ENCODE data around the gene SMIM21. TPM values are rescaled to one million over a fixed set of nuclear protein-coding genes. Genes with fewer than 3 reads are reported as not detected.

The SMIM21 gene
- total and polyA plus RNA-seq, 4 donors = not detected

DNA sequence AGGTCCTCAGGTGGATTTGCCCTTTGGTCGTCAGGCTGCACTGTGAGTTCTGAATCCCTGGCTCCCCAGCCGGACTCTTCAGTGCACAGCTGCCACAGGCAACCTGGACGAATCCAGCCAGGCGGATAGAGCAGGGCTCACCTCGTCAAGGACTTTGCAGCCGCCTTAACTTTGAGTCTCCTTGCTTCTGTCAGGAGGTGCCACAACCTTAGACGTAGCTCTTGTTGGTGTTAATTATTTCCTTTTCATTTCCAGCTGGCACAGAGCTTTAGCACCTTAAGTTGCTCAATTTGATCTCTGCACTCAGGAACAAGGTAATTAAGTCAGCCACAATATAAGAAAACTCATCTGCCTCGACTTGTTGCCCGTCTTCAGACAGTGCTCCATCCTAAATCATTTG is 17.7 kb downstream of the SMIM21 start:
- intact Hi-C loops (cut with DNase I) = no loop called here
- Histone ChIP-seq H3K4me3 (ENCODE audit: low read length in 2 of 2) (no peak overlapping the region), H3K9me3 (ENCODE audit: control insufficient read depth, low read length) (no peaks in the 10 kb centered on the region), H3K4me1 (ENCODE audit: control insufficient read depth in 1 of 2, insufficient read depth in 2 of 2, low read length in 2 of 2) (no peaks in the 10 kb centered on the region), H3K27ac (ENCODE audit: low read depth in 1 of 2, low read length in 2 of 2) (no peak overlapping the region), H3K27me3 (ENCODE audit: control insufficient read depth in 1 of 2, insufficient read depth in 2 of 2, low read length in 1 of 2) (no peaks in the 10 kb centered on the region), H3K36me3 (ENCODE audit: control insufficient read depth in 1 of 2, insufficient read depth in 2 of 2, low read length in 1 of 2) (no peaks in the 10 kb centered on the region)
- DNase-seq = no peak
- no peak for ATAC-seq (ENCODE audit: low FRiP score)
- WGBS, 2 donors = 85% methylated on average over 9 of the region's 9 CpGs

DNA sequence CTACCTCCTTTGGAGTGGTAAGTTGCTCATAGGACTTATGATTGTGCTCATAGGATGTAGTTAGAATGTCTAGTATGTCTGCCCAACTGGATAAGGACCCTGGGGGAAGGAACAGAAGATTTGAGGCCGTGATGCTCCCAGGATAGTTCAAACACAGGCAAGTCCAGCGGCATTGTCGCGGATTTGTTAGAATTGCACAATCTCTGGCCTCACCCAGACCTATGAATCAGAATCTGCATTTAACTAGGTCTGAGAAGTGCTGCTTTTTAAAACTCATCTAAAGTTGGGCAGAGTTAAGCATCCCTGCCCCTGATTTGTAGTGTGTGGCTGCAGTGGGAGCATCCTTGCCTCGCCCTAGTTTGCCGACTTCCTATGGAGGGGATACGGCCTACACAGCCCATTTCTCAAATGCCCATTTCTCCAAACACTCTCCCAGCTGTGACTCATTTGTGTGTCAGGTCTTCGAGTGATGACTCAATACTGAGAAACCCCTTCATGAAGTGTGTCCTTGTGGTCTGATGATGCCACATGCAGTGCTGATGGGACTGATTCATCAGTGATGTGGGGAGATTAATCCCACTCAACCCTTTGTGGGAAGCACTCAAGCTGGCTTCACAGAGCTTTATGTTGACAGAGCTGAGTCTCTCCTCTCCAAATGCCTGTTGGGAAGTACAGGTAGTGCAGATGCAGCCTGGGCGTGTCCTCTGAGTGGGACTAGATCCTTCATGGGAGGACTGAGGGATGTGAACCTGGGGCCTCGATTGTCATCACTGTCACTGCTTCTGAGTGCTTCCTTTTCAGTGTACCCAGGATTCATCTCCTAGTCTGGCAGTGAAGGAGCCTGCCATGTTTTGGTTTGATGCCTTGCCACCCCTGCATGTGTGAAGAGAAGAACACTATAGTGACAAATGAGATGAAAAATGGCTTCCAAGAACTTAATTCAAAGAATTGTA is 18.7 kb downstream of the SMIM21 start:
- Histone ChIP-seq H3K27me3 (ENCODE audit: control insufficient read depth in 1 of 2, insufficient read depth in 2 of 2, low read length in 1 of 2) (no peaks in the 10 kb centered on the region), H3K36me3 (ENCODE audit: control insufficient read depth in 1 of 2, insufficient read depth in 2 of 2, low read length in 1 of 2) (no peaks in the 10 kb centered on the region), H3K4me1 (ENCODE audit: control insufficient read depth in 1 of 2, insufficient read depth in 2 of 2, low read length in 2 of 2) (no peaks in the 10 kb centered on the region), H3K4me3 (ENCODE audit: low read length in 2 of 2) (no peak overlapping the region), H3K9me3 (ENCODE audit: control insufficient read depth, low read length) (no peaks in the 10 kb centered on the region), H3K27ac (ENCODE audit: low read depth in 1 of 2, low read length in 2 of 2) (no peak overlapping the region)
- 95 to 96% methylated on average over 10 of the region's 10 CpGs for WGBS, 2 donors
- no peak for DNase-seq
- no peak for ATAC-seq (ENCODE audit: low FRiP score)
- intact Hi-C loops (cut with DNase I) = no loop called here

DNA sequence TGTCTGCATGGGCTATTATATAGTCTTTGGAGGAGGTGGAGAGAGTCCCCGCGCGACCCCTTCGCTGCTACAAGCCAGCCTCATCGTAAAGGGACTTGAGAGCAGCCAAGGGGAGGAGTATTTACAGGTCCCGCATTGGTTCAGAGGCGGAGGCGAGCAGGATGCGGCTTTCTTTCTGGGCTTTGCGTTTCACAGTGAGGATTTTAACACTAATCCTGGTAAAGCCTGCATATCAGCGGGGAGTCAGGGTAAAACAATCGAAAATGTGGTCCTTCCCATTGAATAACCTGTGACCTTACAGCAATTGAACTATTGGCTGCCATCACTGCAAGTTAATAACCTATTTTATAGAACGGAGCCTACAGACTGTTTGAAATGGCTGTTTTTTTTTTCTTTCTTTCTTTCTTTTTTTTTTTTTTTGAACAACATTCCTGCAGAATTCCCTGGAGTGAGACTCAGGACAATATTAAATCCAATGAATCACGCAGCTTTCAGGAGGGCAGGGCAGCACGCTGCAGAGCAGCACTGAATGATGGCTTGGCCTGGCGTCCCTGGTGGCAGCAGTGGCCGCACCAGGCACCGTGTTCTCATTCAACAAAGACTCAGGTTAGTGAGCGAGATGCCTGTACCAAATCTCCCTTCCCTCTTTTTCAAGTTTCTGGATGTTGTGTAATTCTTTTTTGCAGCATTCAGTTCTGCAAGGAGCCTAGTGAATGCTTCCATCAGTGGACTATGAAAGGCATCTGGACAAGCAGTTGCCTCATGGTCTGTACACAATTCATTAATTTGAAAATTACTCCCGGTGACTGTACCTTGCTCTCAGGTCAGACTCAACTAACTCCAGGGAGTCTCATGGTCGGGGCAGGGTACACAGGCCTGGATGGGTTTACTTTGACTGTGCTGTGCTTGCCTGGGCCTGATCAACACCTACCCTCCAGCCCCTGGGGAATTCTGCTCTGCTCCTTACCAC is 19.8 kb downstream of the SMIM21 start:
- 20 to 24% methylated on average over 21 of the region's 21 CpGs for WGBS, 2 donors
- H3K9me3 ChIP-seq (ENCODE audit: control insufficient read depth, low read length) = no peaks in the 10 kb centered on the region
- no peaks in the 10 kb centered on the region for H3K4me1 ChIP-seq (ENCODE audit: control insufficient read depth in 1 of 2, insufficient read depth in 2 of 2, low read length in 2 of 2)
- H3K4me3 ChIP-seq (ENCODE audit: low read length in 2 of 2) = no peak overlapping the region
- ATAC-seq (ENCODE audit: low FRiP score) (no peak), DNase-seq (peak in 1 of 2 donors; percentile 70)
- H3K36me3 ChIP-seq (ENCODE audit: control insufficient read depth in 1 of 2, insufficient read depth in 2 of 2, low read length in 1 of 2) = no peaks in the 10 kb centered on the region
- H3K27ac ChIP-seq (ENCODE audit: low read depth in 1 of 2, low read length in 2 of 2) = no peak overlapping the region
- intact Hi-C loops (cut with DNase I) = no loop called here
- no peaks in the 10 kb centered on the region for H3K27me3 ChIP-seq (ENCODE audit: control insufficient read depth in 1 of 2, insufficient read depth in 2 of 2, low read length in 1 of 2)

DNA sequence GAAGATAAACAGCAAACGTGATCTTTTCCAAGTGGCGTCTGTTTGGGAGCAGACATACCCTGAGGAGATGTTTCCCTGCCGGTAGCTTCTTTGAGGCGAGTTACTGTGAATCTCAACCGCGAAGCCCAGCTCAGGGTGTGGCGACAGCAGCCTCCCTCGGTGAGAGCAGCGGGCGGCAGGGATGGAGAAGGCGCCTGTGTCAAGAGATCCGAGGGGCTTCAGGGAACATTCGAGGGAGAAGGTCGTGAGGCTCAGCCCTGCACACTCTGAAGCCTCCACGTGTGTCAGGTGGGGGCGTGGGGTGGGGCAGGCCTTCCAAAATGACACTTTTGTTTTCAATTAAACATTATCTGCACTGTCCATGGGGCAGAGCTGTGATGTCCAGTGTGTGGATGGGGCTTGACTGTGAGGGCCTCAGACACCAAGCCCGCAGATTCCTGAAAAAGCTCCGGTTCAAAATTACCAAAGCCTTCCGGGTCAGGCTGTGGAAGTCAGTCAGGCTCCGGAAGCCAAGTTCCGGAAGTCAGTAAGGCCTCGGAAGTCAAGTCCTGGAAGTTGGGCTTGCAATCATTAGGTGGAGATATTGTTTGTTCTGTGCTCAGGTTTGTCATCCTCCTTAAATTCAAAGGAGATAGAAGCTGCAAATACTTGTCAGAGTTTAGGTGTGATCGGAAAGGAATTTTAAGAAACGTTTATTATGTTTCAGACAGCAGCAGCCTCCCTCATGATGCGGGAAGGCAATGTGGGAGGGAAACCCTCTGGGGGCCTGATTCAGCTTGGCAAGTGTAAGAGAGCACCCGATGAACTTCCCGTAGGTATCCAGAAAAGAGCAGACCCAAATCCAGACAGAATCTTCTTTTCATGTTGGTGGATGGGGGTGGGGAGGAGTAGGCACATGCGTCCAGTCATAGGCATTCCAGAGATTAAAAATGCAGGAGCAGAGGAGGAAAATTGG is 20.7 kb downstream of the SMIM21 start:
- no peak for ATAC-seq (ENCODE audit: low FRiP score)
- intact Hi-C loops (cut with DNase I) = no loop called here
- Histone ChIP-seq H3K4me1 (ENCODE audit: control insufficient read depth in 1 of 2, insufficient read depth in 2 of 2, low read length in 2 of 2) (no peaks in the 10 kb centered on the region), H3K27ac (ENCODE audit: low read depth in 1 of 2, low read length in 2 of 2) (no peak overlapping the region), H3K9me3 (ENCODE audit: control insufficient read depth, low read length) (no peaks in the 10 kb centered on the region), H3K36me3 (ENCODE audit: control insufficient read depth in 1 of 2, insufficient read depth in 2 of 2, low read length in 1 of 2) (no peaks in the 10 kb centered on the region), H3K27me3 (ENCODE audit: control insufficient read depth in 1 of 2, insufficient read depth in 2 of 2, low read length in 1 of 2) (no peaks in the 10 kb centered on the region), H3K4me3 (ENCODE audit: low read length in 2 of 2) (no peak overlapping the region)
- peak in 1 of 2 donors; percentile 70 for DNase-seq
- 84% methylated on average over 28 of the region's 28 CpGs for WGBS, 2 donors

DNA sequence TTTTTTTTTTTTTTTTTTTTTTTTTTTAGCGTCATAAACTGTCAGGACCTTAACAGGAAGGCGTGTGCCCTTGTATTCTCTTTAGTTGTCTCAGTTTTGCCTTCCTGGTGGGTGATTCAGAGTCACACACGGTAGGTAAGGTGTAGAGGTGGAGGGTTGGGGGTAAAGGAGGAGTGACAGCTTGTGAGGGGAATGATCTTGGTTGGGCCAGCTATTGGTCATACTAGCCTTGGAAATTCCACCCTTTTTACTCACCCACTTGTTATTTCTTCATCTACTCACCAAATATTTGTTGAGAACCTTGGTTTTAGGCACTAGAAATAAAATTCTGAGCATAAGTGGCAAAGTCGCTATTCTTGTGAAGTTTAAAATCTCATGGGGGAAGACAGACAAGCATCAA is 22.2 kb downstream of the SMIM21 start:
- 92 to 93% methylated on average over 4 of the region's 4 CpGs for WGBS, 2 donors
- intact Hi-C loops (cut with DNase I) = no loop called here
- ATAC-seq (ENCODE audit: low FRiP score) = no peak

DNA sequence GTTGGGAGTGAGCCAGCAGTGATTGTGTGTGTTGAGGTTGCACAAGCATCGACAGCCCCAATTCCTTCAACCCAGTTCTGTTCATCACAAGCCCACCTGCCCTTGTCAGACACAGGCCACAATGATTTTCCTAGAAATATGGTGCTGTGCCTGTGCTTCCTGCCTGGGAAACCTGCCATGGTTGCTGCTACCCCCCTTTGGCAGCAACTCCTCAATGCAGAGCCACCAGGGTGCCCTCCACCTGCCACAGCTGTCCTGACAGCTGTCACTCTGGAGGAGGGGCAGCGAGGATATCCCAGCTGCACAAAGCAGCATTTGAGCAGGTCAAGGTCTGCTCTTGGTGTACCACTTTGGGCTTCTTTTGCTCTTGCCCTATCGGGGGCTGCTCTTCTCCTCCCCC is 27.1 kb downstream of the SMIM21 start:
- no peaks in the 10 kb centered on the region for H3K36me3 ChIP-seq (ENCODE audit: control insufficient read depth in 1 of 2, insufficient read depth in 2 of 2, low read length in 1 of 2)
- DNase-seq (no peak), ATAC-seq (ENCODE audit: low FRiP score) (no peak)
- H3K27ac ChIP-seq (ENCODE audit: low read depth in 1 of 2, low read length in 2 of 2) = no peak overlapping the region
- intact Hi-C loops (cut with DNase I) = no loop called here
- H3K4me1 ChIP-seq (ENCODE audit: control insufficient read depth in 1 of 2, insufficient read depth in 2 of 2, low read length in 2 of 2) = no peaks in the 10 kb centered on the region
- no peaks in the 10 kb centered on the region for H3K9me3 ChIP-seq (ENCODE audit: control insufficient read depth, low read length)
- 88 to 92% methylated on average over 3 of the region's 3 CpGs for whole genome bisulfite sequencing, 2 donors
- H3K27me3 ChIP-seq (ENCODE audit: control insufficient read depth in 1 of 2, insufficient read depth in 2 of 2, low read length in 1 of 2) = no peaks in the 10 kb centered on the region
- no peak overlapping the region for H3K4me3 ChIP-seq (ENCODE audit: low read length in 2 of 2)

More for the DNA sequence above, 22.2 kb downstream of the SMIM21 start:
- DNase-seq = no peak
- no peaks in the 10 kb centered on the region for H3K27me3 ChIP-seq (ENCODE audit: control insufficient read depth in 1 of 2, insufficient read depth in 2 of 2, low read length in 1 of 2)
- no peaks in the 10 kb centered on the region for H3K4me1 ChIP-seq (ENCODE audit: control insufficient read depth in 1 of 2, insufficient read depth in 2 of 2, low read length in 2 of 2)
- H3K27ac ChIP-seq (ENCODE audit: low read depth in 1 of 2, low read length in 2 of 2) = no peak overlapping the region
- H3K4me3 ChIP-seq (ENCODE audit: low read length in 2 of 2) = no peak overlapping the region
- H3K36me3 ChIP-seq (ENCODE audit: control insufficient read depth in 1 of 2, insufficient read depth in 2 of 2, low read length in 1 of 2) = no peaks in the 10 kb centered on the region
- no peaks in the 10 kb centered on the region for H3K9me3 ChIP-seq (ENCODE audit: control insufficient read depth, low read length)

DNA sequence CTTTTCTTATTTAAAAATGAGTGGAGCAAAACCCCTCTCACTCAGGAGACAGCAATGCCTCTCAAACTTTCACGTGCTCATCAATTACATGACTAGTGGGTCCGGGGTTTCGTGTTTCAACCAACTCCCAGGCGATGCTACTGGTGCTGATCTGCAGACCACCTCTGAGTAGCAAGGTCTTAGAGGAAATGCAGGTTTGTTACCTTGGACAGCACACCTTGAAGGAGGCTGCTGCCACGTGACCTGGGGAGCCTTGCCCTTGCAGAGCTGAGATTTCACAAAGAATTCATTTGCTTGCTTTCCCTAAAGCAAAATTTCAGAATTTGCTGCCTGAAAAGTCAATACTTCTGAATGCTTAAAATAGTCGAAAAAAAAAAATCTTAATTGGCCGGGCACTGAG is 32.4 kb downstream of the SMIM21 start:
- H3K9me3 ChIP-seq (ENCODE audit: control insufficient read depth, low read length) = no peaks in the 10 kb centered on the region
- H3K4me3 ChIP-seq (ENCODE audit: low read length in 2 of 2) = no peak overlapping the region
- no peaks in the 10 kb centered on the region for H3K4me1 ChIP-seq (ENCODE audit: control insufficient read depth in 1 of 2, insufficient read depth in 2 of 2, low read length in 2 of 2)
- WGBS, 2 donors = 60 to 71% methylated on average over 7 of the region's 7 CpGs
- no peak for ATAC-seq (ENCODE audit: low FRiP score)
- DNase-seq = no peak
- no peak overlapping the region for H3K27ac ChIP-seq (ENCODE audit: low read depth in 1 of 2, low read length in 2 of 2)
- intact Hi-C loops (cut with DNase I) = no loop called here
- no peaks in the 10 kb centered on the region for H3K27me3 ChIP-seq (ENCODE audit: control insufficient read depth in 1 of 2, insufficient read depth in 2 of 2, low read length in 1 of 2)
- no peaks in the 10 kb centered on the region for H3K36me3 ChIP-seq (ENCODE audit: control insufficient read depth in 1 of 2, insufficient read depth in 2 of 2, low read length in 1 of 2)

DNA sequence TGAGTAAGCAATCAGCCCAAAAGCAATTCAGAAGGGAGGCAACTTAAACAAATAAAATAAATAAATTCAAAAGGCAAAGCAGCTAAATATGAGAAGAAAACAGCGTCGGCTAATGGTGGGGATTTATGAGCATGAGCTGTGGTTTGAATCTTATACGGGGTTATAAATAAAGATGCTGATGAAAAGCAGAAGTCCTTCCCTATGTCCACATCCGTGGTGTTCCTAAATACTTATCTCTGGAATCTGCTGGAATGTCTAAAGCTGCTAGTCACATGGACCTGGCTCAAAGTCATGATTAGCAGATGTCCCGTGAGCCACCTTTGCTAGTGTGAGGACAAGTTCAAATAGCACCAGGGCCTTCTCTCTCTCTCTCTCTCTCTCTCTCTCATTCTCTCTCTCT is 33.8 kb downstream of the SMIM21 start:
- ATAC-seq (ENCODE audit: low FRiP score) = no peak
- H3K27me3 ChIP-seq (ENCODE audit: control insufficient read depth in 1 of 2, insufficient read depth in 2 of 2, low read length in 1 of 2) = no peaks in the 10 kb centered on the region
- H3K4me3 ChIP-seq (ENCODE audit: low read length in 2 of 2) = no peak overlapping the region
- H3K36me3 ChIP-seq (ENCODE audit: control insufficient read depth in 1 of 2, insufficient read depth in 2 of 2, low read length in 1 of 2) = no peaks in the 10 kb centered on the region
- no peak for DNase-seq
- intact Hi-C loops (cut with DNase I) = no loop called here
- no peaks in the 10 kb centered on the region for H3K4me1 ChIP-seq (ENCODE audit: control insufficient read depth in 1 of 2, insufficient read depth in 2 of 2, low read length in 2 of 2)
- no peaks in the 10 kb centered on the region for H3K9me3 ChIP-seq (ENCODE audit: control insufficient read depth, low read length)
- H3K27ac ChIP-seq (ENCODE audit: low read depth in 1 of 2, low read length in 2 of 2) = no peak overlapping the region
- WGBS, 2 donors = 20 to 26% methylated on average over 5 of the region's 5 CpGs
